NT2/D1 (cell line): ENCODE data around the gene VAPB.

ENCODE experiments used
- DNase-seq: peaks from one replicate; pipeline ENCODE4 v3.0.0-alpha.2; 2011; ENCODE audit warnings: low read depth, low spot score
- H3K27me3 ChIP-seq: 2 replicates; pipeline ENCODE4 v1.6.0; 2011; ENCODE audit warnings: mild to moderate bottlenecking; ENCODE audit not compliant: insufficient read length, insufficient read depth
- H3K36me3 ChIP-seq: 2 replicates; pipeline ENCODE4 v1.6.1; 2011; ENCODE audit warnings: mild to moderate bottlenecking, low read length, mixed read lengths; ENCODE audit not compliant: insufficient read depth, insufficient read length
- H3K4me1 ChIP-seq: 2 replicates; pipeline ENCODE4 v1.5.1; 2011; ENCODE audit not compliant: insufficient read depth, insufficient read length
- H3K4me3 ChIP-seq: 2 replicates; pipeline ENCODE4 v1.5.1; 2011; ENCODE audit warnings: low read depth; ENCODE audit not compliant: insufficient read length
- H3K9ac ChIP-seq: 2 replicates; pipeline ENCODE4 v1.6.0; 2011; ENCODE audit warnings: low read depth; ENCODE audit not compliant: insufficient read length
- H3K9me3 ChIP-seq: 2 replicates; pipeline ENCODE4 v1.5.1; 2011; ENCODE audit warnings: mild to moderate bottlenecking, low read length; ENCODE audit not compliant: insufficient read depth
- SUZ12 ChIP-seq: IDR thresholded peaks from 2 replicates; pipeline ENCODE4 v1.6.1; 2011; ENCODE audit not compliant: insufficient read length, insufficient read depth; ENCODE audit errors: extremely low read depth
- YY1 ChIP-seq: IDR thresholded peaks from 2 replicates; pipeline ENCODE4 v1.6.1; 2011; ENCODE audit not compliant: insufficient read length, insufficient read depth
- ZNF274 ChIP-seq: IDR thresholded peaks from 2 replicates; pipeline ENCODE4 v1.6.1; 2011; ENCODE audit warnings: mild to moderate bottlenecking, low read depth, low read length

VAPB gene

DNA sequence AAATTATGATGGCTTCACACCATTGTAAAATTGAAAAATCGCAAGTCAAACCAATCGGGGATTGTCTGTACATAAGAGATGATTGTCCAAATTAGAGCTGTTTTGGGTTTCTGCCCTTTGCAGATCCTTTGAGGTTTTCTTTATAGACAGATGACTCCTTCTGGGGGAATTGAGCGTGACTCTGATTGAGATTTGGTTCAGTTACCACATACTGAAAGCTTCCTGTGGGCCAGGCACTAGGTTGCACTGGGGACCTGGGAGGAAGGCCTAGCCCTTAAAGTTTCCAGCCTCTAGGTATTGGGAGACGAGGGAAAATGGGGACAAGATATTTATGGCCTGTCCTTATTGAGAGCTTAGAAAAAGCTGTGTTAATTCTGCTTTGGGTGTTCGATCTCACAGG lies 9.2 kb downstream of the VAPB start:
- Histone ChIP-seq H3K4me1 (no peaks in the 10 kb centered on the region), H3K36me3 (peaks cover 32% of the 10 kb centered on the region), H3K27me3 (no peaks in the 10 kb centered on the region), H3K4me3 (no peak overlapping the region), H3K9ac (no peak overlapping the region), H3K9me3 (peaks cover 6% of the 10 kb centered on the region; the same call in 1 of the 2 replicates)
- DNase-seq, result no peak
- TF ChIP-seq SUZ12, result no peak
- no peak for TF ChIP-seq ZNF274
- no peak for TF ChIP-seq YY1

DNA sequence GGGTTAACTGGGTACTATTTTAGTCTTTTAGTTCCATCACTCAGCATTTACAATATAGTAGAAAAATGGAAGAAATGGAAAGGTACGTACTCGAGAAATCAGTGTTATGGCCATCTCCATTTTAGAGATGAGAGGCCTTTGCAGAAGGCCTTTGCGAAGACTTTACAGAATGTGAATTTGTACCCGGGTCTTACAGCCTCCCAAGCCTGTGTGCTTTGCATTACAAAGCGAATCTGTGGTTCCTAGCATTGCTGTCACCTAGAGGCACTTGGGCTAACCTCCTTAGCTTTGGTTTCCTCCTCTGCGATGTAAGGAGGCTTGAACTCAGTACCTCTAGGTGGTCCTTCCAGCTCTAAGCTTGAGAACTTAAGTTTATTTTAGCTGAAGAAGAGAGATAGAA lies 10.9 kb downstream of the VAPB start:
- no peak overlapping the region for H3K4me3 ChIP-seq
- no peaks in the 10 kb centered on the region for H3K27me3 ChIP-seq
- H3K9me3 ChIP-seq, result peaks cover 6% of the 10 kb centered on the region; the same call in 1 of the 2 replicates
- H3K4me1 ChIP-seq, result no peaks in the 10 kb centered on the region
- peaks cover 22% of the 10 kb centered on the region for H3K36me3 ChIP-seq
- TF ChIP-seq SUZ12, result no peak
- no peak for TF ChIP-seq YY1
- no peak for TF ChIP-seq ZNF274
- H3K9ac ChIP-seq, result no peak overlapping the region
- no peak for DNase-seq

DNA sequence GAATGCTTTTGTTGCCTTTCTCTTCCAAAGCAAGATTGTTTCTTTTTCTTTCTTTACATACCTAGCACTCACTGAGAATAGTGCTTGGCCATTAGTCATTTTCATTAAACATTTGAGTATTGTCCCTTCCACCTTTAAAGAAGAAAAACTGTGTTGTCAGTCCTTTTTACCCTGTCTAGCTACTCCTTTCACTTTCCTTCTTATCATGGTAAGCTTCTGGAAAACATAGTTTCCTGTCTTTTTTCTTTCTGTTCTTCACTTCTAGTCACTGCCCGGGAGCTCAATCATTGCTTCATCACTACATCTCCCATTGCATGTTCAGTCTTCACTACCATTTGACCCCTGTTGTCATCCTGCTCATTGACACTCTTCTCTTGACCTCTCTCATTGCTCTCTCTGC lies 12.1 kb downstream of the VAPB start:
- TF ChIP-seq ZNF274, result no peak
- TF ChIP-seq YY1, result no peak
- TF ChIP-seq SUZ12, result no peak
- Histone ChIP-seq H3K4me3 (no peak overlapping the region), H3K36me3 (peaks cover 19% of the 10 kb centered on the region), H3K9me3 (peaks cover 6% of the 10 kb centered on the region; the same call in 1 of the 2 replicates), H3K27me3 (no peaks in the 10 kb centered on the region), H3K9ac (no peak overlapping the region), H3K4me1 (no peaks in the 10 kb centered on the region)
- DNase-seq, result no peak

DNA sequence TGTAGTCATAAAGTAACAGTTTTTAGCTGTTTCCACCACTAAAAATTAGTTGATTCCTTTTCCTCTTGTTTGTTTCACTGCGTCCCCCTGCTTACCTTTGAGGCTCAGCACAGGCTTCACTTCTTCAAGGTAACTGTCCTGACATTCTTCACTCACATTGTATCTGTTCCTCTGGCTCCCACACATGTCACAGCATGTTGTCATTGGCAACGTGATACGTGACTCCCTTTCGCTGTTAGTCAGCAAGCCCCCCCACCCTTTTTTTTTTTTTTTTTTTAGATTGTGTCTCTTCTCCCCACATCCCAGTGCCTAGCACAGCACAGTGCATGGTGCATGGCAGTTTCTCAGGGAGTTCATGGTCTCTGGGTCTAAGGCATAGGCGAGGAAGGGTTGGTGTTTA lies 13.3 kb downstream of the VAPB start:
- H3K4me1 ChIP-seq, result no peaks in the 10 kb centered on the region
- peaks cover 19% of the 10 kb centered on the region for H3K36me3 ChIP-seq
- H3K27me3 ChIP-seq, result no peaks in the 10 kb centered on the region
- peaks cover 6% of the 10 kb centered on the region; the same call in 1 of the 2 replicates for H3K9me3 ChIP-seq
- H3K9ac ChIP-seq, result no peak overlapping the region
- H3K4me3 ChIP-seq, result no peak overlapping the region
- TF ChIP-seq YY1 (no peak), SUZ12 (no peak), ZNF274 (no peak)
- no peak for DNase-seq

DNA sequence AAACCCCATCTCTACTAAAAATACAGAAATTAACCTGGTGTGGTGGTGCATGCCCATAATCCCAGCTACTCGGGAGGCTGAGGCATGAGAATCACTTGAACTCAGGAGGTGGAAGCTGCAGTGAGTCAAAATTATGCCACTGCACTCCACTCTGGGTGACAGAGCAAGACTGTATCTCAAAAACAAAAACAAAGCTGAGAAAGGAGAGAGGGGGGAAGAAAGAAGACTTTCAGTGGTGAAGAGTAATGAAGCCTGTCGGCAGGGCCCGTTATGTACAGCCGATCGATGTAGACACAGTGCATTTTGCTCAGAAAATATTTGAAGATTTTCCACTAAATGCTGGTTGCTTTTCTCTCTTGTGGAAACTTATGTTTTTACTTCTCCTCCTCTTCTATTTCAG lies 13.8 kb downstream of the VAPB start:
- peaks cover 19% of the 10 kb centered on the region for H3K36me3 ChIP-seq
- H3K4me1 ChIP-seq, result no peaks in the 10 kb centered on the region
- H3K9ac ChIP-seq, result no peak overlapping the region
- no peak overlapping the region for H3K4me3 ChIP-seq
- no peaks in the 10 kb centered on the region for H3K27me3 ChIP-seq
- TF ChIP-seq SUZ12 (no peak), YY1 (no peak), ZNF274 (no peak)
- DNase-seq, result no peak
- peaks cover 6% of the 10 kb centered on the region; the same call in 1 of the 2 replicates for H3K9me3 ChIP-seq

DNA sequence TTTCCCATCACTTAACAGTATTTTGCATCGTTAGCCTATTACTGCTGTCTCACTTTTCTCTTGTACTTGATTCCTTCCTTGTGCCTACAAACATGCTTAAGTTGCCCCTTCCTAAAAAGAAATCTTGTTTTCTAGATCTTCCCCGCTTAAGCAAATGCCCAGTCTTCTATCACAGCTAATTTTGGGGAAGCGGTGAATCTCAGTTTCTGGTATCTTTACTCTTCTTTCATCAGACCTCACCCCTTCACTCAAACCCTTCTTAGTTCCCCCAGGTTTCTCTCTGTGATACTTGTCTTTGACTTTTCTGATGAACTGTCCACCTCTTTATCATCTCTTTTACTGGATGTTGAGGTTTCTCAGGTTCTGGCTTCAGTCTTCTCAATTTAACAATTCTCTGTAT lies 14.2 kb downstream of the VAPB start:
- Histone ChIP-seq H3K4me1 (no peaks in the 10 kb centered on the region), H3K9ac (no peak overlapping the region), H3K27me3 (no peaks in the 10 kb centered on the region), H3K9me3 (peaks cover 6% of the 10 kb centered on the region; the same call in 1 of the 2 replicates), H3K36me3 (peaks cover 19% of the 10 kb centered on the region), H3K4me3 (no peak overlapping the region)
- DNase-seq, result no peak
- no peak for TF ChIP-seq ZNF274

DNA sequence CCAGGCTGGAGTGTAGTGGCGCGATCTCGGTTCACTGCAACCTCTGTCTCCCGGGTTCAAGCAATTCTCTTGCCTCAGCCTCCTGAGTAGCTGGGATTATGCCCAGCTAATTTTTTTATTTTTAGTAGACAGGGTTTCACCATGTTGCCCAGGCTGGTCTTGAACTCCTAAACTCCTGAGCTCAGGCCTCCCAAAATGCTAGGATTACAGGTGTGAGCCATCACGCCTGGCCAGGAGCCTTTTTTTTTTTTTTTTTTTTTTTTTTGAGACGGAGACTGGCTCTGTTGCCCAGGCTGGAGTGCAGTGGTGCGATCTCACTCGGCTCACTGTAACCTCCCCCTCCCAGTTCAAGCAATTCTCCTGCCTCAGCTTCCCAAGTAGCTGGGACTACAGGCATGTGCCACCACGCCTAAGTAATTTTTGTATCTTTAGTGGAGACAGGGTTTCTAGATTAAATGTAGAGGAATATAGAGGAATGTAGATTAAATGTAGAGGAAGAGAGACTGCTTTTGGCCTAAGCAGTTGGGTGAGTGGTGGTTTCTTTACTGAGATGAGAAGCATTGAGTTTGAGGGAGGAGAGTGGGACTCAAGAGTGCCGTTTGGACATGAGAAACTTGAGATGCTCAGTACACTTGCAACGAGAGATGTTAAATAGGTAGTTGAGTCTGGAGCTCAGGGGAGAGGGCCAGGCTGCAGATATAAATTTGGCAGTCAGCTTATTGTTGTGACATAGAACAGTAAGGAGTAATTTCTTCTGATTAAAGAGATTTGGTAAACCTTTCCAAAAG lies 16.7 kb downstream of the VAPB start:
- H3K9ac ChIP-seq, result no peak overlapping the region
- no peaks in the 10 kb centered on the region for H3K9me3 ChIP-seq
- H3K4me3 ChIP-seq, result no peak overlapping the region
- no peak for TF ChIP-seq SUZ12
- TF ChIP-seq YY1, result no peak
- TF ChIP-seq ZNF274, result no peak
- H3K36me3 ChIP-seq, result peaks cover 17% of the 10 kb centered on the region
- DNase-seq, result no peak
- H3K27me3 ChIP-seq, result no peaks in the 10 kb centered on the region
- H3K4me1 ChIP-seq, result no peaks in the 10 kb centered on the region
